Measurements from ENCODE around the gene SRPK1. TPM values are rescaled to one million over a fixed set of nuclear protein-coding genes. Genes with fewer than 3 reads are reported as not detected.

The SRPK1 gene
- total and polyA plus RNA-seq, 2 of the 8 experiments (the other 6 are each of a cell fraction or from before 2014, with no cell fraction given), result 25.7 to 116 TPM

DNA sequence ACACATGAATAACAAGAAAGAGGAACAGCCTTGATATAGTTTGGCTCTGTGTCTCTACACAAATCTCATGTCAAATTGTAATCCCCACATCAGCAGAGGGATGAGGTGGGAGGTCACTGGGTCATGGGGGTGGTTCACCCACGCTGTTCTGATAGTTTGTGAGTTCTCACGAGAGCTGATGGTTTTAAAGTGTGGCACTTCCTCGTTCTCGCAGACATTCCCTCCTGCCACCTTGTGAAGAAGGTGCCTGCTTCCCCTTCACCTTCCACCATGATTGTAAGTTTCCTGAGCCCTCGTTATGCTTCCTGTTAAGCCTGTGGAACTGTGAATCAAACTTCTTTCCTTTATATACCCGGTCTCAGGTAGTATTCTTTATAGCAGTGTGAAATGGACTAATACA is 13.1 kb downstream of the SRPK1 start:
- CTCF ChIA-PET (ENCODE audit: partially characterized antibody), result interaction anchor here (1.0 kb wide), 1 partner anchor 88 kb away, joined by 3 read pairs; no protein-coding TSS in a partner anchor
- Histone ChIP-seq H4K5ac (ENCODE audit: insufficient read length, low read depth, low read length) (no peak overlapping the region), H3K36me3 (ENCODE audit: control insufficient read depth in 2 of 4, insufficient read depth in 4 of 4, low read length in 3 of 4) (peaks cover 3 to 54% (median 26%) of the 10 kb centered on the region in 4 experiments; a peak in 7 of 8 replicates), H4K91ac (replicated peaks; ENCODE audit: insufficient read length, low read length) (no peak overlapping the region), H3K4me1 (replicated peaks in 1 of 4; ENCODE audit: control insufficient read depth in 3 of 4, insufficient read depth in 4 of 4, low read length in 3 of 4) (no peaks in the 10 kb centered on the region), H2AFZ (ENCODE audit: low read length) (no peak overlapping the region), H3K18ac (ENCODE audit: extremely low read depth, low read length) (no peak overlapping the region), H3K56ac (replicated peaks; ENCODE audit: insufficient read length, low read depth, low read length) (no peak overlapping the region), H3K4ac (replicated peaks; ENCODE audit: insufficient read length, low read depth, low read length) (no peak overlapping the region), H3K4me3 (ENCODE audit: extremely low read depth in 1 of 4, insufficient read depth in 2 of 4, low read depth in 3 of 4, low read length in 4 of 4) (no peak overlapping the region), H4K8ac (ENCODE audit: extremely low read depth, insufficient read depth, low read length) (no peak overlapping the region), H3K27ac (ENCODE audit: low read depth, low read length) (no peak overlapping the region), H3K23ac (ENCODE audit: insufficient read length) (no peak overlapping the region), H2AK5ac (ENCODE audit: low read depth, low read length) (no peak overlapping the region), H2BK20ac (ENCODE audit: low read length) (no peak overlapping the region), H4K20me1 (replicated peaks in 1 of 2; ENCODE audit: control insufficient read depth in 1 of 2, insufficient read depth in 2 of 2, low read length in 2 of 2) (peaks cover 1 to 4% of the 10 kb centered on the region in 2 experiments), H3K79me1 (ENCODE audit: low read depth, low read length) (peaks cover 2% of the 10 kb centered on the region; the same call in 1 of the 2 replicates), H3K23me2 (ENCODE audit: low read depth, low read length) (no peaks in the 10 kb centered on the region), H3K9me3 (ENCODE audit: insufficient read depth in 2 of 2, low read depth in 1 of 2, low read length in 1 of 2) (peaks cover 26% of the 10 kb centered on the region in 2 experiments), H3K4me2 (ENCODE audit: insufficient read depth in 1 of 2, low read depth in 2 of 2, low read length in 2 of 2) (no peak overlapping the region), H2BK15ac (ENCODE audit: low read length) (no peak overlapping the region), H2BK120ac (replicated peaks; ENCODE audit: low read depth, low read length) (no peak overlapping the region), H2BK5ac (ENCODE audit: low read depth, low read length) (no peak overlapping the region), H3K79me2 (ENCODE audit: control insufficient read depth in 1 of 2, insufficient read depth in 2 of 2, low read length in 2 of 2) (peaks cover 6 to 95% of the 10 kb centered on the region in 2 experiments), H3K27me3 (replicated peaks in 1 of 4; ENCODE audit: control insufficient read depth in 3 of 4, extremely low read depth in 1 of 4, insufficient read depth in 3 of 4, low read length in 3 of 4) (no peaks in the 10 kb centered on the region), H3K14ac (ENCODE audit: insufficient read length) (no peak overlapping the region), H2BK12ac (ENCODE audit: low read depth, low read length) (no peak overlapping the region), H3K9ac (replicated peaks in 1 of 4; ENCODE audit: extremely low read depth in 1 of 4, low read depth in 3 of 4, low read length in 3 of 4) (no peak overlapping the region)
- no peak for DNase-seq (ENCODE audit: low read depth in 1 of 2, low spot score in 2 of 2)
- POLR2A ChIA-PET (ENCODE audit: partially characterized antibody), result interaction anchor here (1.2 to 2.2 kb wide), 2 partner anchors 9 to 10 kb away, joined by 4 to 7 read pairs; no protein-coding TSS in a partner anchor
- no peak for FAIRE-seq
- TF ChIP-seq, protein P1, sequence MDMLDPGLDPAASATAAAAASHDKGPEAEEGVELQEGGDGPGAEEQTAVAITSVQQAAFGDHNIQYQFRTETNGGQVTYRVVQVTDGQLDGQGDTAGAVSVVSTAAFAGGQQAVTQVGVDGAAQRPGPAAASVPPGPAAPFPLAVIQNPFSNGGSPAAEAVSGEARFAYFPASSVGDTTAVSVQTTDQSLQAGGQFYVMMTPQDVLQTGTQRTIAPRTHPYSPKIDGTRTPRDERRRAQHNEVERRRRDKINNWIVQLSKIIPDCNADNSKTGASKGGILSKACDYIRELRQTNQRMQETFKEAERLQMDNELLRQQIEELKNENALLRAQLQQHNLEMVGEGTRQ (IDR thresholded peaks at IDR 0.05; ENCODE audit: low read length), result no peak
- no peak for TF ChIP-seq KDM1A (IDR thresholded peaks at IDR 0.05; ENCODE audit: borderline replicate concordance, low read length)
- WGBS, 2 experiments (ENCODE audit: extremely low coverage in 1 of 2, insufficient coverage in 1 of 2, insufficient read length in 1 of 2, insufficient replicate concordance in 2 of 2, low coverage in 1 of 2, low lambda C conversion rate in 2 of 2, missing lambda C conversion rate in 1 of 2), result 93% methylated on average over 6 of the region's 6 CpGs; no CpG with 5 or more reads in 1 of the 2 experiments
